Jurkat, Clone E6-1 (cell line): ENCODE results near the gene SLC12A3.
"Not testable (repeated sequence)": the region's sequence is repeated elsewhere in the genome, so short reads cannot be mapped to it uniquely, and the experiment has no call there.

Source experiments
- DNase-seq: peaks from one replicate; pipeline ENCODE4 v3.0.0-alpha.2; 2011; ENCODE audit warnings: low read depth, low spot score
- H3K4me3 ChIP-seq: 2 replicates; pipeline ENCODE4 v1.5.1; 2011; ENCODE audit warnings: mild to moderate bottlenecking, low read length, control low read depth, moderate library complexity

Gene SLC12A3

GRCh38 chr16:56932721-56933619, 68.0 kb downstream of the SLC12A3 start:
- DNase-seq, result no peak
- peak overlapping the region; percentile 95 for H3K4me3 ChIP-seq

GRCh38 chr16:56933828-56934598, 69.0 kb downstream of the SLC12A3 start:
- DNase-seq, result no peak
- H3K4me3 ChIP-seq, result no peak overlapping the region

GRCh38 chr16:56934599-56935145, 69.7 kb downstream of the SLC12A3 start:
- H3K4me3 ChIP-seq, DNase-seq: not testable (repeated sequence)

GRCh38 chr16:56935201-56935600, 70.2 kb downstream of the SLC12A3 start:
- H3K4me3 ChIP-seq, result no peak overlapping the region
- no peak for DNase-seq

GRCh38 chr16:56936491-56936890, 71.5 kb downstream of the SLC12A3 start:
- DNase-seq, result no peak
- no peak overlapping the region for H3K4me3 ChIP-seq

- no peak overlapping the region for H3K4me3 ChIP-seq
- no peak for DNase-seq
These were observed 71.9 kb downstream of the SLC12A3 start for GRCh38 chr16:56936950-56937349.

GRCh38 chr16:56938664-56939513, 73.9 kb downstream of the SLC12A3 start:
- no peak overlapping the region for H3K4me3 ChIP-seq
- DNase-seq, result no peak

GRCh38 chr16:56939801-56940200, 74.8 kb downstream of the SLC12A3 start:
- no peak overlapping the region for H3K4me3 ChIP-seq
- DNase-seq, result peak; percentile 58

- H3K4me3 ChIP-seq, result no peak overlapping the region
- no peak for DNase-seq
These were observed 76.1 kb downstream of the SLC12A3 start for GRCh38 chr16:56941092-56941491.

- no peak overlapping the region for H3K4me3 ChIP-seq
- DNase-seq, result no peak
These were observed 76.9 kb downstream of the SLC12A3 start for GRCh38 chr16:56941856-56942331.

- no peak overlapping the region for H3K4me3 ChIP-seq
- no peak for DNase-seq
These were observed 78.9 kb downstream of the SLC12A3 start for GRCh38 chr16:56943761-56944375.

- DNase-seq, result no peak
- no peak overlapping the region for H3K4me3 ChIP-seq
These were observed 80.2 kb downstream of the SLC12A3 start for GRCh38 chr16:56944954-56945839.

GRCh38 chr16:56945847-56946527, 81.0 kb downstream of the SLC12A3 start:
- no peak for DNase-seq
- H3K4me3 ChIP-seq, result no peak overlapping the region

- no peak overlapping the region for H3K4me3 ChIP-seq
- no peak for DNase-seq
These were observed 82.0 kb downstream of the SLC12A3 start for GRCh38 chr16:56946767-56947603.

GRCh38 chr16:56947604-56947995, 82.6 kb downstream of the SLC12A3 start:
- no peak for DNase-seq
- H3K4me3 ChIP-seq, result no peak overlapping the region

- H3K4me3 ChIP-seq, result no peak overlapping the region
- DNase-seq, result no peak
These were observed 83.2 kb downstream of the SLC12A3 start for GRCh38 chr16:56948234-56948633.
